ENCODE data around the gene KLHL17. TPM values are rescaled to one million over a fixed set of nuclear protein-coding genes. Genes with fewer than 3 reads are reported as not detected.
A peak's percentile ranks its signal among the peaks of the same experiment; 100 is the strongest.

The KLHL17 gene
- total RNA-seq, 1 donor from 2014 or later, result 15.1 TPM

GRCh38 chr1:923131-923990, 37.0 kb upstream of the KLHL17 start, which contains the start of gene SAMD11:
Gene SAMD11, plus strand, starts transcription at chr1:923923. Its CDS starts 509 bp downstream, at chr1:924432.
- Mint-ChIP-seq H3K36me3 (ENCODE audit: low read depth) (no peaks in the 10 kb centered on the region), H3K9me3 (no peaks in the 10 kb centered on the region), H3K4me3 (peak within 1 kb of the TSS; percentile 83), H3K4me1 (peaks cover 23% of the 10 kb centered on the region), H3K27me3 (peaks cover 50% of the 10 kb centered on the region), H3K27ac (no peak within 1 kb of the TSS)
- peak; percentile 67 for DNase-seq
- TF ChIP-seq, protein P1, sequence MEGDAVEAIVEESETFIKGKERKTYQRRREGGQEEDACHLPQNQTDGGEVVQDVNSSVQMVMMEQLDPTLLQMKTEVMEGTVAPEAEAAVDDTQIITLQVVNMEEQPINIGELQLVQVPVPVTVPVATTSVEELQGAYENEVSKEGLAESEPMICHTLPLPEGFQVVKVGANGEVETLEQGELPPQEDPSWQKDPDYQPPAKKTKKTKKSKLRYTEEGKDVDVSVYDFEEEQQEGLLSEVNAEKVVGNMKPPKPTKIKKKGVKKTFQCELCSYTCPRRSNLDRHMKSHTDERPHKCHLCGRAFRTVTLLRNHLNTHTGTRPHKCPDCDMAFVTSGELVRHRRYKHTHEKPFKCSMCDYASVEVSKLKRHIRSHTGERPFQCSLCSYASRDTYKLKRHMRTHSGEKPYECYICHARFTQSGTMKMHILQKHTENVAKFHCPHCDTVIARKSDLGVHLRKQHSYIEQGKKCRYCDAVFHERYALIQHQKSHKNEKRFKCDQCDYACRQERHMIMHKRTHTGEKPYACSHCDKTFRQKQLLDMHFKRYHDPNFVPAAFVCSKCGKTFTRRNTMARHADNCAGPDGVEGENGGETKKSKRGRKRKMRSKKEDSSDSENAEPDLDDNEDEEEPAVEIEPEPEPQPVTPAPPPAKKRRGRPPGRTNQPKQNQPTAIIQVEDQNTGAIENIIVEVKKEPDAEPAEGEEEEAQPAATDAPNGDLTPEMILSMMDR (IDR thresholded peaks at IDR 0.05), result no peak
- intact Hi-C loops (cut with micrococcal nuclease), result loop anchor here (5.0 kb wide), 1 partner anchor 44 kb away; the partner anchor contains the start of gene PLEKHN1
- POLR2A ChIA-PET, result no interaction called here
- CTCF ChIA-PET, result interaction anchor here (0.8 kb wide), 1 partner anchor 53 kb away, joined by 3 read pairs; no protein-coding TSS in a partner anchor
- ATAC-seq (ENCODE audit: low read depth), result peak; percentile 37

DNA sequence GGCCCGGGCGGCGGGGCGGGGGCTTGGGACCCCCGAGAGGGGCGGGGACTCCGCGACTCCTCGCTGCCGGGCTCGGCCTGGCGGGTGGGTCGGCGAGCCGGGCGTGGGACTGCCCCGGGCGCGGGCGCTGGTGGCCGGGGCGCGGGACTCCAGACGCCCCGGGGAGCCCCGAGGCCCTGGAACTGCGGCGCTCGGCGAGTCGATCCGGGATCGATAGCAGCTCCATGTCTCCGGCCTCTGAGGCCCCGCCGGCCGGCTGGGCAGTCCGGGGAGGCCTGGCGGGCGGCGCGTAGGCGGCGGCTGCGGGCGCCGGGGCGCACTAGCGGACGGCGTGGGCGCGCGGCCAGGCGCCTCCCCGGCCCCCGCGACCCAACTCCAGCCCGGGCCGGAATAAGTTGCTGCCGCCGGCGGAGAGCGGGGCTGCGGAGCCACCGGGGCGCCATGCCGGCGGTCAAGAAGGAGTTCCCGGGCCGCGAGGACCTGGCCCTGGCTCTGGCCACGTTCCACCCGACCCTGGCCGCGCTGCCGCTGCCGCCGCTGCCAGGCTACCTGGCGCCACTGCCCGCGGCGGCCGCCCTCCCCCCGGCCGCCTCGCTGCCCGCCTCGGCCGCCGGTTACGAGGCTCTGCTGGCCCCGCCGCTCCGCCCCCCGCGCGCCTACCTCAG, 36.3 kb upstream of the KLHL17 start:
- Mint-ChIP-seq H3K27ac (no peak overlapping the region), H3K36me3 (ENCODE audit: low read depth) (no peaks in the 10 kb centered on the region), H3K9me3 (no peaks in the 10 kb centered on the region), H3K27me3 (peaks cover 46% of the 10 kb centered on the region), H3K4me3 (no peak overlapping the region), H3K4me1 (peaks cover 23% of the 10 kb centered on the region)
- POLR2A ChIA-PET, result no interaction called here
- ATAC-seq (ENCODE audit: low read depth) (peak; percentile 9), DNase-seq (no peak)
- intact Hi-C loops (cut with micrococcal nuclease), result loop anchor here (5.0 kb wide), 1 partner anchor 43 kb away; the partner anchor contains the start of gene PLEKHN1
- TF ChIP-seq, protein P1 (IDR thresholded peaks at IDR 0.05), result no peak
- CTCF ChIA-PET, result no interaction called here

- H3K4me3 Mint-ChIP-seq, result peak overlapping the region; percentile 66
- ChIA-PET CTCF (no interaction called here), POLR2A (no interaction called here)
- intact Hi-C loops (cut with micrococcal nuclease), result loop anchor here (5.0 kb wide), 1 partner anchor 42 kb away; the partner anchor contains the start of gene PLEKHN1
- H3K27me3 Mint-ChIP-seq, result peaks cover 49% of the 10 kb centered on the region
- TF ChIP-seq, protein P1 (IDR thresholded peaks at IDR 0.05), result no peak
- no peak overlapping the region for H3K27ac Mint-ChIP-seq
- ATAC-seq (ENCODE audit: low read depth), result no peak
- no peaks in the 10 kb centered on the region for H3K36me3 Mint-ChIP-seq (ENCODE audit: low read depth)
- H3K9me3 Mint-ChIP-seq, result no peaks in the 10 kb centered on the region
- H3K4me1 Mint-ChIP-seq, result peaks cover 23% of the 10 kb centered on the region
- no peak for DNase-seq
Measured at GRCh38 chr1:924656-925560, 35.5 kb upstream of the KLHL17 start.

GRCh38 chr1:925561-926421, 34.6 kb upstream of the KLHL17 start:
- no peak for ATAC-seq (ENCODE audit: low read depth)
- TF ChIP-seq, protein P1 (IDR thresholded peaks at IDR 0.05), result no peak
- intact Hi-C loops (cut with micrococcal nuclease), result no loop called here
- Mint-ChIP-seq H3K4me3 (peak overlapping the region; percentile 48), H3K36me3 (ENCODE audit: low read depth) (no peaks in the 10 kb centered on the region), H3K4me1 (peaks cover 18% of the 10 kb centered on the region), H3K27ac (no peak overlapping the region), H3K9me3 (no peaks in the 10 kb centered on the region), H3K27me3 (peaks cover 44% of the 10 kb centered on the region)
- POLR2A ChIA-PET, result no interaction called here
- no peak for DNase-seq
- CTCF ChIA-PET, result no interaction called here
